GM13977 (cell line): ENCODE measurements around the gene DNAL4.

Experiments
- DNase-seq: peaks from one replicate; pipeline ENCODE4 v3.0.0; 2012; ENCODE audit warnings: low spot score
- in situ Hi-C: fragments of 300-500 bp; cut with MboI; formaldehyde crosslinking; loops from one replicate; pipeline ENCODE4 v1.12.0; 2022; ENCODE audit warnings: low sequenced_read_pairs, low pct_unique_long_range_greater_than_20kb, mixed read lengths, inconsistent platforms; ENCODE audit not compliant: unreplicated experiment
- TF ChIP-seq, protein P1 (sequence below): IDR thresholded peaks from 2 replicates; pipeline ENCODE4 v1.5.1; 2012; ENCODE audit warnings: mild to moderate bottlenecking, control low read depth; ENCODE audit not compliant: insufficient read depth; ENCODE audit errors: extremely low read depth, missing control alignments

Gene DNAL4

DNA sequence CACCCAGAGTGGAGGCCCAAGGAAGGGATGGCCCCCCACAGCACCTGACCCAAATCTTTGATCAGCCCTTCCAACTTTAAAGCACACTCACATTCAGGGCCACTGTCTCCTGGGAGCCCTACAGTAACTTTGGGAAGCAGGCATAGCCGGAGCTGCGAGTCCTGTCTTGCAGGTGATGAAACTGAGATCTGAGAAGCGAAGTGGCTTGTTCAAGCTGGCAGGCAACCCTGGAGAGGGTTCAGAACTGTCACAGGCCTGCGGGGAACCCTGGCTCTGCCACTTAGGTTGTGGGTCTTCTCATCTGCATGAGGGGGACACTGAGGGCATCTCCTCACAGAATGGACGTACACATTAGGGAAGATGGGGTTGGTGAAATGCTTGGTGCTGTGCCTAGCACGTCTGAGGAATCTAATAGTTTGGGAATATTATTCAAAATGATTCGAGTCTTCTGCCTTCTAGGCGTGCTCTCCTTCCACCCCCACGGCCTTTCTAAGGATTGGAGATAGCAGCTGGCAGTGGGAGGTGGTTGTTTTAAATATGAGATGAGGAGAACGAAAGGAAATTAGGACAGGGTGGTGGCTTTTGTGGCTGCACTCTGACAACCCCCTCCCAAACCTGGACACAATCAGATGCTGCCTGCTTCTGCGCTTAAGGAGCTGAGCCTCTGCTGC lies 19.3 kb downstream of the DNAL4 start:
- TF ChIP-seq, protein P1, sequence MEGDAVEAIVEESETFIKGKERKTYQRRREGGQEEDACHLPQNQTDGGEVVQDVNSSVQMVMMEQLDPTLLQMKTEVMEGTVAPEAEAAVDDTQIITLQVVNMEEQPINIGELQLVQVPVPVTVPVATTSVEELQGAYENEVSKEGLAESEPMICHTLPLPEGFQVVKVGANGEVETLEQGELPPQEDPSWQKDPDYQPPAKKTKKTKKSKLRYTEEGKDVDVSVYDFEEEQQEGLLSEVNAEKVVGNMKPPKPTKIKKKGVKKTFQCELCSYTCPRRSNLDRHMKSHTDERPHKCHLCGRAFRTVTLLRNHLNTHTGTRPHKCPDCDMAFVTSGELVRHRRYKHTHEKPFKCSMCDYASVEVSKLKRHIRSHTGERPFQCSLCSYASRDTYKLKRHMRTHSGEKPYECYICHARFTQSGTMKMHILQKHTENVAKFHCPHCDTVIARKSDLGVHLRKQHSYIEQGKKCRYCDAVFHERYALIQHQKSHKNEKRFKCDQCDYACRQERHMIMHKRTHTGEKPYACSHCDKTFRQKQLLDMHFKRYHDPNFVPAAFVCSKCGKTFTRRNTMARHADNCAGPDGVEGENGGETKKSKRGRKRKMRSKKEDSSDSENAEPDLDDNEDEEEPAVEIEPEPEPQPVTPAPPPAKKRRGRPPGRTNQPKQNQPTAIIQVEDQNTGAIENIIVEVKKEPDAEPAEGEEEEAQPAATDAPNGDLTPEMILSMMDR: no peak
- in situ Hi-C loops: no loop called here
- DNase-seq: no peak

DNA sequence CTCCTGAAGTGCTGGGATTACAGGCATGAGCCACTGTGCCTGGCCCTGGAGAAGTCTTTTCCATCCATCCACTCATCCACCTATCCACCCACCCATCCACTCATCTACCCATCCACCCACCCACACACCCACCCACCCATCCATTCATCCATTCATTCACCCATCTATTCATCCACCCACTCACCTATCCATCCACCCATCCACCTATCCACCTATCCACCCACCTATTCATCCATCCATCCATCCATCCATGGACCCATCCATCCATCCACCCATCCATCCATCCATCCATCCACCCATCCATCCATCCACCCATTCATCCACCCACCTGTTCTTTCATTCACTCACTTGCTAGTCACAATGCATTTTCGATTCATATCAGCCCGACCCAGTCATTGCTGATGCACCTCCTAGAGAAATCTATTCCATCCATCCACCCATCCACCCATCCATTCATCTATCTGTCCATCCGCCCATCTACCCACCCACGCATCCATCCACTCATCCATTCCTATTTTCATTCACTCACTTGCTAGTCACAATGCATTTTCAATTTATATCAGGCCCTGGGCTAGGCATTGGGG lies 20.5 kb downstream of the DNAL4 start:
- TF ChIP-seq, protein P1: no peak
- no peak for DNase-seq
- in situ Hi-C loops: no loop called here

DNA sequence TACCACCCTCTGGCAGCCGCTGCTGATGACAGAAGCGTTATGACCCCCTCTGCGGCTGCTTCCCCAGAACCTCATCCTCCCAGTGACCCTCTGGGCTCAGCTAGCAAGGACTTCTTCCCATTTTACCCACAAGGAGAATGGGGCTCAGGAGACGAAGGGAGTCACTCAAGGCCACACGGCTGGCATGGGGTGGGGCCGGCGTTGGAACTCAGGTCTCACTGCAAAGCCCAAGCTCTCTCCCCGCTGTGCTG lies 21.4 kb downstream of the DNAL4 start:
- TF ChIP-seq, protein P1: no peak

DNA sequence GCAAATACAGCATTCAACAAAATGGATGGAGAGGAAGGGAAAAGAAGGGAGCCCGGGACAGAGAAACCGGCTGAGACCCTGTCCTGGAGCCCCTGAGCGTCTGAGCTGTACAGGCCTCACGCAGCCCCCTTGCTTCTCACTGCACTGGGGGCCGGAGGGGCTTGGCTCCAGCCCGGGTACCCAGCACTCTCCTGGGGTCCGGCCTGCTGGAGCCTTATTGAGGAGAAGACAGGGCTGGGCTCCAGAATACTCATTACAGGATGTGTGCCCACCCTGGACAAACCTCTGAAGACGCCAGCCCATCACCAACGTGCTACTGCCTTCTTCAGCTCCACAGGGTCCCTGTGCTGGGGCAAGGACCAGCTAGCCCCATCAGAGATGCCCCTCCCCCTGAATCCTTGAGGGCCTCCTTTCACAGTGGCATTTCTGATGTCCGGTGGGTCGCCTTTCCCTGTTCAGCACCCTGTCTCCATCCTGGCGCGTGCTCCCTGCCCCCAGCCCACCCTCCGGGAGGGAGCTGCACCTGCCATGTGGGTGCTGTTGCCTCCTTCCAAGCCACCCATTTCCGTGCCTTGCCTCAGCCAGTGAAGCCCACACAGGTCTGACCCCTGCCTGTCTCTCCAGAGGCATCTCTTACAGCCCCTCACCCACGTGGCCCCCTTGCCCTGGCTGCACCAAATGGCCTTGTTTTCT lies 23.5 kb downstream of the DNAL4 start:
- in situ Hi-C loops: no loop called here
- TF ChIP-seq, protein P1: no peak
- DNase-seq: no peak

More for the DNA sequence above, 21.4 kb downstream of the DNAL4 start:
- in situ Hi-C loops: no loop called here
- no peak for DNase-seq

DNA sequence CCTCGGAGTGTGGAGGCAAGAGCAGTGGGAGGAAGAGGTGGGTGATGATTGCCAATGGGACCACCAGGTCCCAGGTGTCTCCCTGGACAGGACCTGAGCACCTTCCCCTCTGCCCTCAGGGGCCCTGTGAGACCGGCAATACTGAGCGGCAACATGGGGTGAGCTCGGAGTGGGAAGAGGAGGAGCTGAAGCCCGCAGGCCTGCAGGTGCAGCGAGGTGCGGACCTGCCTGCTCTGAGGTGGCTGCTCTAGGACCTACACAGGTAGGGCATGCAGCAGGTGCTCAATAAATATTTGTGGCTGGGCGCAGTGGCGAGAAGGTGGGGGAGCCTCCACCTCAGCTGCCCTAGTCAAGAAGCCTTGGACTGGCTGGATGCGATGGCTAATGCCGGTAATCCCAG lies 25.9 kb downstream of the DNAL4 start:
- TF ChIP-seq, protein P1: no peak
- in situ Hi-C loops: no loop called here
- DNase-seq: no peak

DNA sequence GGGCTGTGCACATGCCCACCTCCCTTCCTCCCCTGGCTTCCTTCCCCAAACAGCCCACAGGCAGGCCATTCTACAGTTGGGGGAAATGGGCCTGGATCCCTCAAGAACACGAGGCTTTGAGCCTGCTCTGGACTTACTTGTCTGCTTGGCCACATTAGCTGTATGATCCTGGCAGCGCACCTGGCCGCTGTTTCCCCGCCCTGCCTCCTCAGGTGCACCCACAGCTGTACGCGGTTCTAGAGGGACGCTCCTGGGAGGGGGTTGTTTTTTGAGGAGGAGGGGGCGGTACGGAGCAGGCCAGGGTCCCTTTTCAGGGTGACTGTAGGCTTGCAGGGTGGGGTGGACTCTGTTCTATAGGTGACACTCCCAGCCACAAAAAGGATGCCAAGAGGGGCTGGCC lies 26.6 kb downstream of the DNAL4 start:
- in situ Hi-C loops: no loop called here
- no peak for DNase-seq
- TF ChIP-seq, protein P1: no peak
